ENCODE data around the gene MGLL.

GRCh38 chr3:127723011-127723567 is 99.2 kb downstream of the MGLL start:
- TF ChIP-seq, protein P1, sequence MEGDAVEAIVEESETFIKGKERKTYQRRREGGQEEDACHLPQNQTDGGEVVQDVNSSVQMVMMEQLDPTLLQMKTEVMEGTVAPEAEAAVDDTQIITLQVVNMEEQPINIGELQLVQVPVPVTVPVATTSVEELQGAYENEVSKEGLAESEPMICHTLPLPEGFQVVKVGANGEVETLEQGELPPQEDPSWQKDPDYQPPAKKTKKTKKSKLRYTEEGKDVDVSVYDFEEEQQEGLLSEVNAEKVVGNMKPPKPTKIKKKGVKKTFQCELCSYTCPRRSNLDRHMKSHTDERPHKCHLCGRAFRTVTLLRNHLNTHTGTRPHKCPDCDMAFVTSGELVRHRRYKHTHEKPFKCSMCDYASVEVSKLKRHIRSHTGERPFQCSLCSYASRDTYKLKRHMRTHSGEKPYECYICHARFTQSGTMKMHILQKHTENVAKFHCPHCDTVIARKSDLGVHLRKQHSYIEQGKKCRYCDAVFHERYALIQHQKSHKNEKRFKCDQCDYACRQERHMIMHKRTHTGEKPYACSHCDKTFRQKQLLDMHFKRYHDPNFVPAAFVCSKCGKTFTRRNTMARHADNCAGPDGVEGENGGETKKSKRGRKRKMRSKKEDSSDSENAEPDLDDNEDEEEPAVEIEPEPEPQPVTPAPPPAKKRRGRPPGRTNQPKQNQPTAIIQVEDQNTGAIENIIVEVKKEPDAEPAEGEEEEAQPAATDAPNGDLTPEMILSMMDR (IDR thresholded peaks at IDR 0.05), result no peak
- no peak for TF ChIP-seq POLR2A (IDR thresholded peaks at IDR 0.05)
- TF ChIP-seq POLR2AphosphoS5 (IDR thresholded peaks at IDR 0.05), result no peak
- no peak for TF ChIP-seq EP300 (IDR thresholded peaks at IDR 0.05)

All from suprapubic skin (tissue), 4 donors.